Left colon (tissue), 2 donors: ENCODE results near the gene TMEM266. TPM values are rescaled to one million over a fixed set of nuclear protein-coding genes. Genes with fewer than 3 reads are reported as not detected.

Experiments used
- ATAC-seq: fragments of 200-7000 bp; cut with Tn5 transposase; one replicate; pipeline ENCODE4 v1.9.1; 2020; ENCODE audit warnings: mild to moderate bottlenecking, moderate library complexity
- DNase-seq, 2 donors: peaks; one replicate each; pipeline ENCODE4 v3.0.0-alpha.2; 2020
- intact Hi-C, 2 donors: fragments of 100-400 bp; cut with DNase I in 1 of 2; cut with micrococcal nuclease in 1 of 2; formaldehyde crosslinking; loops; one replicate each; pipeline versions ENCODE4 v1.11.2 to v1.14.0; 2022; cut with DNase I, micrococcal nuclease
- total RNA-seq, 2 donors: library from RNA; stranded (reverse); fragmentation: NEBNext Ultra II Directional; extraction: Animal tissue kit (Norgen Biotek cat#: 25700); gene quantifications; one replicate each; pipeline ENCODE4 v1.2.1, GENCODE V29; 2021
- donor health status: DM: no; HTN: no; CAD: no.
- donor health status: DM: yes; HTN: yes; CAD: no.

Gene TMEM266
- total RNA-seq, 2 donors from 2014 or later, result not detected

GRCh38 chr15:76062286-76062685 is 2.5 kb downstream of the TMEM266 start:
- ATAC-seq (no peak), DNase-seq (no peak)
- intact Hi-C loops, result no loop called here

GRCh38 chr15:76064375-76064774 is 4.6 kb downstream of the TMEM266 start:
- ATAC-seq (no peak), DNase-seq (no peak)
- intact Hi-C loops, result no loop called here

- ATAC-seq, result no peak
- DNase-seq, result no peak
- intact Hi-C loops, result no loop called here
Observed at GRCh38 chr15:76065245-76065644, 5.5 kb downstream of the TMEM266 start.

- DNase-seq (no peak), ATAC-seq (no peak)
- intact Hi-C loops, result no loop called here
Observed at GRCh38 chr15:76065793-76066192, 6.0 kb downstream of the TMEM266 start.

- intact Hi-C loops, result no loop called here
- ATAC-seq (no peak), DNase-seq (no peak)
Observed at GRCh38 chr15:76070192-76070591, 10.4 kb downstream of the TMEM266 start.

GRCh38 chr15:76070921-76071635 is 11.3 kb downstream of the TMEM266 start:
- ATAC-seq, result no peak
- intact Hi-C loops, result no loop called here
- DNase-seq, result no peak

GRCh38 chr15:76071806-76072205 is 12.0 kb downstream of the TMEM266 start:
- intact Hi-C loops, result no loop called here
- ATAC-seq (no peak), DNase-seq (no peak)

GRCh38 chr15:76073554-76073953 is 13.8 kb downstream of the TMEM266 start:
- no peak for ATAC-seq
- intact Hi-C loops, result no loop called here
- no peak for DNase-seq

- intact Hi-C loops, result no loop called here
- DNase-seq, result no peak
- ATAC-seq, result no peak
Observed at GRCh38 chr15:76075046-76075445, 15.3 kb downstream of the TMEM266 start.

GRCh38 chr15:76078285-76078877 is 18.6 kb downstream of the TMEM266 start:
- intact Hi-C loops, result no loop called here
- ATAC-seq, result no peak
- no peak for DNase-seq

GRCh38 chr15:76084256-76084655 is 24.5 kb downstream of the TMEM266 start:
- ATAC-seq (no peak), DNase-seq (no peak)
- intact Hi-C loops, result no loop called here

GRCh38 chr15:76098685-76099084 is 38.9 kb downstream of the TMEM266 start:
- ATAC-seq (no peak), DNase-seq (no peak)
- intact Hi-C loops, result no loop called here

GRCh38 chr15:76099388-76099787 is 39.6 kb downstream of the TMEM266 start:
- intact Hi-C loops, result no loop called here
- no peak for ATAC-seq

GRCh38 chr15:76100361-76100760 is 40.6 kb downstream of the TMEM266 start:
- no peak for DNase-seq
- ATAC-seq, result no peak
- intact Hi-C loops, result no loop called here

More at GRCh38 chr15:76099388-76099787, 39.6 kb downstream of the TMEM266 start:
- DNase-seq, result no peak

GRCh38 chr15:76101655-76102054 is 41.9 kb downstream of the TMEM266 start:
- no peak for DNase-seq
- ATAC-seq, result no peak
- intact Hi-C loops, result no loop called here

- ATAC-seq (no peak), DNase-seq (no peak)
- intact Hi-C loops, result no loop called here
Observed at GRCh38 chr15:76105391-76105790, 45.6 kb downstream of the TMEM266 start.

GRCh38 chr15:76105911-76106310 is 46.1 kb downstream of the TMEM266 start:
- ATAC-seq, result no peak
- no peak for DNase-seq
- intact Hi-C loops, result no loop called here

- DNase-seq, result no peak
- no peak for ATAC-seq
- intact Hi-C loops, result no loop called here
Observed at GRCh38 chr15:76107169-76107568, 47.4 kb downstream of the TMEM266 start.

GRCh38 chr15:76108021-76108723 is 48.4 kb downstream of the TMEM266 start:
- intact Hi-C loops, result no loop called here
- DNase-seq (no peak), ATAC-seq (no peak)

GRCh38 chr15:76109046-76109445 is 49.3 kb downstream of the TMEM266 start:
- ATAC-seq, result no peak
- no peak for DNase-seq
- intact Hi-C loops, result no loop called here
